Trophoblast cell (in vitro differentiated cells and primary cell): ENCODE measurements around the gene MYO7B.
A peak's percentile ranks its signal among the peaks of the same experiment; 100 is the strongest.

Experiments
- DNase-seq, 2 donors: peaks; one replicate each; pipeline ENCODE4 v3.0.0-alpha.2; 2016
- H2AFZ ChIP-seq: 2 replicates; pipeline ENCODE4 v1.6.1; 2013; ENCODE audit warnings: low read length, moderate library complexity, mild to moderate bottlenecking; ENCODE audit not compliant: insufficient read depth, poor library complexity
- H2AK5ac ChIP-seq: 2 replicates; pipeline ENCODE4 v1.6.1; 2013; ENCODE audit warnings: mild to moderate bottlenecking, low read length
- H2BK120ac ChIP-seq: 2 replicates; pipeline ENCODE4 v1.6.1; 2013; ENCODE audit warnings: low read length, mild to moderate bottlenecking, moderate library complexity; ENCODE audit not compliant: insufficient read depth, poor library complexity
- H2BK12ac ChIP-seq: 2 replicates; pipeline ENCODE4 v1.6.1; 2013; ENCODE audit warnings: mild to moderate bottlenecking, low read length, moderate library complexity
- H2BK5ac ChIP-seq: 2 replicates; pipeline ENCODE4 v1.6.1; 2013; ENCODE audit warnings: low read length, low read depth, moderate library complexity, mild to moderate bottlenecking; ENCODE audit not compliant: poor library complexity
- H3K14ac ChIP-seq: 2 replicates; pipeline ENCODE4 v1.6.1; 2013; ENCODE audit warnings: mild to moderate bottlenecking, low read length
- H3K18ac ChIP-seq: 2 replicates; pipeline ENCODE4 v1.6.1; 2013; ENCODE audit warnings: mild to moderate bottlenecking, low read length
- H3K23ac ChIP-seq: 2 replicates; pipeline ENCODE4 v1.6.1; 2013; ENCODE audit warnings: low read length
- H3K27ac ChIP-seq: 2 replicates; pipeline ENCODE4 v1.5.1; 2013; ENCODE audit warnings: low read depth, mild to moderate bottlenecking, inconsistent platforms, low read length, moderate library complexity
- H3K27me3 ChIP-seq: 2 replicates; pipeline ENCODE4 v1.6.1; 2013; ENCODE audit warnings: inconsistent platforms, mild to moderate bottlenecking, low read length, moderate library complexity; ENCODE audit not compliant: insufficient read depth
- H3K36me3 ChIP-seq, 2 experiments: 1 replicate in 1 of 2; 2 replicates in 1 of 2; pipeline ENCODE4 v1.6.1; 2013; ENCODE audit warnings: low read length in 2 of 2, mild to moderate bottlenecking in 2 of 2, moderate library complexity in 1 of 2; ENCODE audit not compliant: insufficient read depth in 2 of 2, control insufficient read depth in 1 of 2
- H3K4ac ChIP-seq: 2 replicates; pipeline ENCODE4 v1.6.1; 2013; ENCODE audit warnings: low read depth, mild to moderate bottlenecking, low read length, moderate library complexity
- H3K4me1 ChIP-seq, 2 experiments: 1 replicate in 1 of 2; 2 replicates in 1 of 2; pipeline ENCODE4 v1.6.1; 2013; ENCODE audit warnings: low read length in 2 of 2, mild to moderate bottlenecking in 2 of 2, moderate library complexity in 1 of 2; ENCODE audit not compliant: insufficient read depth in 2 of 2, control insufficient read depth in 1 of 2
- H3K4me2 ChIP-seq: 2 replicates; pipeline ENCODE4 v1.6.1; 2013; ENCODE audit warnings: inconsistent platforms, mild to moderate bottlenecking, low read length, moderate library complexity
- H3K4me3 ChIP-seq: 2 replicates; pipeline ENCODE4 v1.5.1; 2013; ENCODE audit warnings: mild to moderate bottlenecking, low read depth, low read length, inconsistent platforms
- H3K79me1 ChIP-seq: one replicate; pipeline ENCODE4 v1.6.1; 2013; ENCODE audit warnings: low read length
- H3K79me2 ChIP-seq: 2 replicates; pipeline ENCODE4 v1.6.1; 2013; ENCODE audit warnings: low read length, mild to moderate bottlenecking; ENCODE audit not compliant: control insufficient read depth, insufficient read depth, poor library complexity
- H3K9ac ChIP-seq: 2 replicates; pipeline ENCODE4 v1.6.1; 2013; ENCODE audit warnings: mild to moderate bottlenecking, low read length
- H3K9me3 ChIP-seq: 2 replicates; pipeline ENCODE4 v1.6.1; 2013; ENCODE audit warnings: low read depth, mild to moderate bottlenecking, control low read depth, inconsistent platforms, low read length; ENCODE audit not compliant: insufficient read depth
- H4K12ac ChIP-seq: 2 replicates; pipeline ENCODE4 v1.6.1; 2013; ENCODE audit warnings: low read depth, mild to moderate bottlenecking, low read length, moderate library complexity
- H4K8ac ChIP-seq: 2 replicates; pipeline ENCODE4 v1.6.1; 2013; ENCODE audit warnings: low read depth, mild to moderate bottlenecking, low read length, moderate library complexity
- H4K91ac ChIP-seq: one replicate; pipeline ENCODE4 v1.6.1; 2013; ENCODE audit warnings: low read depth, mild to moderate bottlenecking, low read length, moderate library complexity
- WGBS: extraction: QIAGEN DNeasy Blood & Tissue Kit; methylation state at CpG from one replicate; pipeline ENCODE4 v1.1.7; 2013; ENCODE audit warnings: missing lambda C conversion rate; ENCODE audit not compliant: insufficient read length, insufficient coverage; ENCODE audit errors: extremely low coverage; 5-methylcytosine and 5-hydroxymethylcytosine counted together

Gene MYO7B

DNA sequence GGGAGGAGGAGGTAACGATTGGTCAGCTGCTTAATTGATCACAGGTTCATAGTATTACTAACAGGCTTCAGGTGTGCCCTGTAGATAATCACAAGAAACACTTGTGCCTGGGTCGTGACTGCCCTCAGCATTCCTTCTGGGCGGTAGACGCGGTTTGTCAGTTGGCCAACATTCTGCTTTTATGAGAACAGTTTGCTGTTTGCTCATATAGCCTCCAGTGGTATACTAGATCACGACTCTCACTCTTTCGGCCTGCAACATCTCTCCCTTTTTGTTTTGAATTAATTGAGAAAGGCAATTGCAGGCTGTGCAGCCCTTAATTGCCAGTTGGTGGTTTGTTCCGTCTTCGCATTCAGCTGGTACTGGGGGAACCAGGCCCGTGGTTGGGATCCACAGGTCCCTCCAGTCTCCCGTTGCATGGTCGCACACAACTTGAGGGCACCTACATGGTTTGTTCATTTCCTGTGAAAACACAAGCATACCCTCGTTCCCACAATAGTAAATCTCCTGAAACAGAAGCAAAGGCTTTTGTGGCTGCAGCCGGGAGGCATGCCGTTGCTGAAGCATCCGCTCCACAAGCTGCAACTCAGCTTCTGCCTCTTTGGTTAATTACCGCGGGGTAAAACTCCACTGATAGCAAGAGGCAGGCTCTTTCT, 80.2 kb downstream of the MYO7B start:
- no peak overlapping the region for H2BK12ac ChIP-seq
- no peak overlapping the region for H3K4ac ChIP-seq
- peak; percentile 85 to 86 for DNase-seq
- H3K36me3 ChIP-seq = no peaks in the 10 kb centered on the region
- no peaks in the 10 kb centered on the region for H3K27me3 ChIP-seq
- H3K4me2 ChIP-seq = no peak overlapping the region
- no peak overlapping the region for H4K91ac ChIP-seq
- H3K27ac ChIP-seq = no peak overlapping the region
- no peak overlapping the region for H4K8ac ChIP-seq
- H3K14ac ChIP-seq = no peak overlapping the region
- H3K4me3 ChIP-seq = no peak overlapping the region
- peaks cover 6% of the 10 kb centered on the region for H3K9me3 ChIP-seq
- H4K12ac ChIP-seq = no peak overlapping the region
- H3K79me2 ChIP-seq = no peaks in the 10 kb centered on the region
- no CpG with 5 or more reads among the region's 18 CpGs for WGBS
- no peak overlapping the region for H2BK5ac ChIP-seq
- no peak overlapping the region for H2BK120ac ChIP-seq
- H2AK5ac ChIP-seq = no peak overlapping the region
- H3K79me1 ChIP-seq = no peaks in the 10 kb centered on the region
- peaks cover 3 to 11% of the 10 kb centered on the region in 2 experiments for H3K4me1 ChIP-seq
- H2AFZ ChIP-seq = no peak overlapping the region
- no peak overlapping the region for H3K18ac ChIP-seq
- H3K23ac ChIP-seq = no peak overlapping the region
- no peak overlapping the region for H3K9ac ChIP-seq

DNA sequence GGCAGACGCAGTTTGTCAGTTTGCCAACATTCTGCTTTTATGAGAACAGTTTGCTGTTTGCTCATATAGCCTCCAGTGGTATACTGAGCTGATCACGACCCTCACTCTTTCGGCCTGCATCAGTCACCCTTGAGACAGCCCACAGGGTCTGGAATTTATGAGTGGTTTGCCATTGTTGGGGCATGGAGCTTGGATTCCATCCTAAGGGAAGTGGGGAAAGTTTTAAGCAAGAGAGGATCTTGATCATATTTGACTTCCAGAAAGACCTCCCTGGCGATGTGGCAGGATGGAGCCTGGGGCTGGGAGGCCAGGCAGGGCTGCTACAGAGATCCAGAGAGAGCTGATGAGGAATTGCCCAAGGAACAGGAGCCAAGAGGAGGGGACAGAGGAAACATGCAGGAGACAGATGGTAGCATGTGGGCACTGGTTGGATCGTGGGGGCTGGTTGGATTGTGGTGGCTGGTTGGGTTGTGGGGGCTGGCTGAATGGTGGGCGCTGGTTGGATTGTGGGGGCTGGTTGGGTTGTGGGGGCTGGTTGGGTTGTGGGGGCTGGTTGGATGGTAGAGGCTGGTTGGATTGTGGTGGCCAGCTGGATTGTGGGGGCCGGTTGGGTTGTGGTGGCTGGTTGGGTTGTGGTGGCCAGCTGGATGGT, 83.2 kb downstream of the MYO7B start:
- no peak overlapping the region for H3K14ac ChIP-seq
- no peak overlapping the region for H4K91ac ChIP-seq
- H3K79me2 ChIP-seq = no peaks in the 10 kb centered on the region
- no peak overlapping the region for H2BK5ac ChIP-seq
- H2AK5ac ChIP-seq = no peak overlapping the region
- H2BK120ac ChIP-seq = no peak overlapping the region
- no peak overlapping the region for H3K23ac ChIP-seq
- no peak overlapping the region for H3K4me3 ChIP-seq
- H3K4me1 ChIP-seq = peaks cover 3 to 11% of the 10 kb centered on the region in 2 experiments
- no peaks in the 10 kb centered on the region for H3K27me3 ChIP-seq
- no peak overlapping the region for H3K4me2 ChIP-seq
- H3K79me1 ChIP-seq = no peaks in the 10 kb centered on the region
- peak in 1 of 2 donors; percentile 24 for DNase-seq
- no CpG with 5 or more reads among the region's 7 CpGs for WGBS
- H3K9ac ChIP-seq = no peak overlapping the region
- H3K18ac ChIP-seq = no peak overlapping the region
- H4K8ac ChIP-seq = no peak overlapping the region
- H2AFZ ChIP-seq = no peak overlapping the region
- H3K36me3 ChIP-seq = no peaks in the 10 kb centered on the region
- H3K9me3 ChIP-seq = peaks cover 3% of the 10 kb centered on the region
- no peak overlapping the region for H3K4ac ChIP-seq
- H3K27ac ChIP-seq = no peak overlapping the region
- no peak overlapping the region for H2BK12ac ChIP-seq
- no peak overlapping the region for H4K12ac ChIP-seq

GRCh38 chr2:127619203-127619590, 83.7 kb downstream of the MYO7B start:
- Histone ChIP-seq H3K4me1 (peaks cover 3 to 13% of the 10 kb centered on the region in 2 experiments), H2BK5ac (no peak overlapping the region), H2AFZ (no peak overlapping the region), H3K79me1 (no peaks in the 10 kb centered on the region), H2BK120ac (no peak overlapping the region), H3K9ac (no peak overlapping the region), H3K4me2 (no peak overlapping the region), H3K9me3 (peaks cover 3% of the 10 kb centered on the region), H4K8ac (no peak overlapping the region), H3K79me2 (no peaks in the 10 kb centered on the region), H3K14ac (no peak overlapping the region), H3K27ac (no peak overlapping the region), H4K91ac (no peak overlapping the region), H4K12ac (no peak overlapping the region), H3K36me3 (no peaks in the 10 kb centered on the region), H3K23ac (no peak overlapping the region), H3K18ac (no peak overlapping the region), H2AK5ac (no peak overlapping the region), H3K4ac (no peak overlapping the region), H3K4me3 (no peak overlapping the region), H2BK12ac (no peak overlapping the region), H3K27me3 (no peaks in the 10 kb centered on the region)
- DNase-seq = no peak
- WGBS = no CpG with 5 or more reads among the region's 6 CpGs

DNA sequence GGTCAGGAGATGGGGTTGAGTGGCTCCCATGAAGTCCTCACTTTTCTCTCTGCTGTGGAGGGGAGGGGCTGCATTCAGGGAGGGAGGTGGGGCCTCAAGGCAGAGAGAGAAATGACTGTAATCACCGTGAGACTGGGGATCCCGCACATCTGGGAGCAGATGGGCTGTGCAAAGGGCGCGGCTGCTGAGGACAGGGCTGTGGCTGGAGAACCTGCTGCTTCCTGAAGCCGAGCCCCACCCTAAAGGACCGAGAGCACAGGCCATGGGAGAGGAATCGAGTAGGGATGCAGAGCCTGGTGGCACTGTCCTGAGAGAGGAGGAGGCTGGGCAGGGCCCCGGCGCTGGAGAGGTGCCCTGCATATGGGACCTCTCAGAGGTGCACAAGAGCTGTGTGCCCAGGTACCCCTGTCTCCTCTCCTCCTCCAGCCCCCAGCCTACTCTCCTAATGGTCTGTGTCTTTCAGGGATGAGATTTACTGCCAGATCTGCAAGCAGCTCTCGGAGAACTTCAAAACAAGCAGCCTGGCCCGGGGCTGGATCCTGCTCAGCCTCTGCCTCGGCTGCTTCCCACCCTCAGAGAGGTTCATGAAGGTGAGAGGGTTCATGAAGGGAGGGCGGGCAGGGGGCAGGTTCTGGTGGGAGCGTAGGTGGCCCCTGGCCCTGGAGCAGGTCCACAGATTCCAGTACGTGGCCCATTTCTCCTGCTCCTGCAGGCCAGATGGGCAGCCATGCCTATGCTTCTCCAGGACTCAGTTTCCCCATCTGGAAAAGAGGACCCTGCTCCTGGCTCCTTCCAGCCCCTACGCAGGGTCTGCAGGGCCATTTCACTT, 84.6 kb downstream of the MYO7B start:
- Histone ChIP-seq H4K12ac (no peak overlapping the region), H4K91ac (no peak overlapping the region), H2AK5ac (no peak overlapping the region), H3K4me2 (no peak overlapping the region), H3K36me3 (no peaks in the 10 kb centered on the region), H3K4me3 (no peak overlapping the region), H3K4me1 (peaks cover 0 to 4% of the 10 kb centered on the region in 2 experiments), H3K27me3 (no peaks in the 10 kb centered on the region), H2AFZ (no peak overlapping the region), H3K9ac (no peak overlapping the region), H3K9me3 (peaks cover 3% of the 10 kb centered on the region), H3K18ac (no peak overlapping the region), H3K27ac (no peak overlapping the region), H3K79me2 (no peaks in the 10 kb centered on the region), H4K8ac (no peak overlapping the region), H3K4ac (no peak overlapping the region), H2BK120ac (no peak overlapping the region), H2BK12ac (no peak overlapping the region), H3K79me1 (no peaks in the 10 kb centered on the region), H3K14ac (no peak overlapping the region), H2BK5ac (no peak overlapping the region), H3K23ac (no peak overlapping the region)
- no peak for DNase-seq
- no CpG with 5 or more reads among the region's 16 CpGs for WGBS
